OCI-LY7 (cell line): ENCODE results near the gene TMIGD1. TPM values are rescaled to one million over a fixed set of nuclear protein-coding genes. Genes with fewer than 3 reads are reported as not detected.

Source experiments
- BruUV-seq: library from RNA; stranded (reverse); fragments of 400-500 nt; replicated peaks from 2 replicates; lab custom pipeline; 2021; lab: Mats Ljungman, UMichigan
- CTCF ChIA-PET: fragments of 300-600 bp; sonication (Branson Sonifier 250); formaldehyde crosslinking; loops from one replicate; lab custom pipeline; 2022; ENCODE audit warnings: antibody characterized with exemption; ENCODE audit not compliant: unreplicated experiment; lab: Charles Lee
- POLR2A ChIA-PET: fragments of 300-600 bp; sonication (Branson Sonifier 250); formaldehyde crosslinking; loops from one replicate; lab custom pipeline; 2022; ENCODE audit warnings: antibody characterized with exemption; lab: Charles Lee
- DNase-seq: peaks from one replicate; pipeline ENCODE4 v3.0.0-alpha.2; 2015; ENCODE audit warnings: low spot score
- H2AFZ ChIP-seq: fragments of 200-600 bp; sonication (generic), shearing (Covaris generic); 2 replicates; pipeline ENCODE4 v1.6.1; 2014; ENCODE audit warnings: mild to moderate bottlenecking, antibody characterized with exemption, low read length, moderate library complexity
- H3K27ac ChIP-seq: fragments of 200-600 bp; sonication (generic); 2 replicates; pipeline ENCODE4 v1.5.1; 2014; ENCODE audit warnings: mixed run types, low read depth, mild to moderate bottlenecking, moderate library complexity, low read length, inconsistent platforms; ENCODE audit not compliant: poor library complexity, severe bottlenecking
- H3K36me3 ChIP-seq: fragments of 200-600 bp; sonication (generic); 2 replicates; pipeline ENCODE4 v1.6.1; 2014; ENCODE audit warnings: mild to moderate bottlenecking, antibody characterized with exemption, low read length, moderate library complexity, mixed read lengths; ENCODE audit not compliant: insufficient read depth
- H3K4me1 ChIP-seq: fragments of 200-600 bp; sonication (generic); 2 replicates; pipeline ENCODE4 v1.5.1; 2014; ENCODE audit warnings: mild to moderate bottlenecking, low read length; ENCODE audit not compliant: insufficient read depth, poor library complexity, severe bottlenecking
- H3K4me2 ChIP-seq: fragments of 200-600 bp; sonication (generic); 2 replicates; pipeline ENCODE4 v1.6.1; 2014; ENCODE audit warnings: mild to moderate bottlenecking, low read length
- H3K4me3 ChIP-seq: fragments of 200-600 bp; sonication (generic); 2 replicates; pipeline ENCODE4 v1.5.1; 2014; ENCODE audit warnings: mild to moderate bottlenecking, low read depth, low read length; ENCODE audit not compliant: poor library complexity, severe bottlenecking
- H3K79me2 ChIP-seq: fragments of 200-600 bp; sonication (generic); 2 replicates; pipeline ENCODE4 v1.6.1; 2016; ENCODE audit warnings: low read depth, mild to moderate bottlenecking, low read length, moderate library complexity, mixed read lengths; ENCODE audit not compliant: insufficient read depth
- H3K9me2 ChIP-seq: fragments of 200-600 bp; sonication (generic); 2 replicates; pipeline ENCODE4 v1.6.1; 2016; ENCODE audit warnings: mild to moderate bottlenecking, low read length, mixed read lengths; ENCODE audit not compliant: insufficient read depth
- H3K9me3 ChIP-seq: fragments of 200-600 bp; sonication (generic); 2 replicates; pipeline ENCODE4 v1.6.1; 2014; ENCODE audit warnings: mild to moderate bottlenecking, mixed run types, low read length, mixed read lengths
- H4K20me1 ChIP-seq: fragments of 200-600 bp; sonication (generic); 2 replicates; pipeline ENCODE4 v1.6.1; 2014; ENCODE audit warnings: mild to moderate bottlenecking, antibody characterized with exemption, low read length, moderate library complexity, mixed read lengths; ENCODE audit not compliant: insufficient read depth
- EZH2phosphoT487 ChIP-seq: fragments of 200-600 bp; sonication (generic); IDR thresholded peaks from 2 replicates; pipeline ENCODE4 v1.6.1; 2018; ENCODE audit warnings: low read depth, borderline replicate concordance, mild to moderate bottlenecking, mixed run types, antibody characterized with exemption, low read length, moderate library complexity, mixed read lengths
- intact Hi-C: fragments of 100-400 bp; cut with micrococcal nuclease; formaldehyde crosslinking; loops from one replicate; pipeline ENCODE4 v1.10.0; 2022; ENCODE audit not compliant: unreplicated experiment
- total RNA-seq, 2 experiments: library from RNA; depleted of rRNA in 1 of 2; stranded (reverse); fragments of >200 nt in 1 of 2; shearing (Covaris generic) in 1 of 2; gene quantifications; 2 replicates each; pipeline ENCODE4 v1.2.3, GENCODE V29; 2014 to 2022
- TF ChIP-seq, protein P1 (sequence below): fragments of 200-600 bp; sonication (generic); conservative IDR thresholded peaks from 2 replicates; pipeline ENCODE4 v1.5.1; 2014; ENCODE audit warnings: mild to moderate bottlenecking, antibody characterized with exemption, low read length, moderate library complexity, mixed read lengths

The TMIGD1 gene
- total RNA-seq, 2 experiments from 2014 or later, result not detected

- Histone ChIP-seq H3K4me1 (peaks cover 26% of the 10 kb centered on the region), H3K9me3 (peaks cover 17% of the 10 kb centered on the region; the same call in 1 of the 2 replicates), H3K4me3 (no peak overlapping the region), H3K36me3 (no peaks in the 10 kb centered on the region), H3K9me2 (no peaks in the 10 kb centered on the region), H3K4me2 (no peak overlapping the region), H4K20me1 (no peaks in the 10 kb centered on the region), H2AFZ (no peak overlapping the region), H3K79me2 (no peaks in the 10 kb centered on the region), H3K27ac (no peak overlapping the region)
- no TSS peak for BruUV-seq
- POLR2A ChIA-PET, result interaction anchor here (0.7 kb wide), 1 partner anchor 145 kb away, joined by 3 read pairs; no protein-coding TSS in a partner anchor
- TF ChIP-seq EZH2phosphoT487, result no peak
- TF ChIP-seq, protein P1, sequence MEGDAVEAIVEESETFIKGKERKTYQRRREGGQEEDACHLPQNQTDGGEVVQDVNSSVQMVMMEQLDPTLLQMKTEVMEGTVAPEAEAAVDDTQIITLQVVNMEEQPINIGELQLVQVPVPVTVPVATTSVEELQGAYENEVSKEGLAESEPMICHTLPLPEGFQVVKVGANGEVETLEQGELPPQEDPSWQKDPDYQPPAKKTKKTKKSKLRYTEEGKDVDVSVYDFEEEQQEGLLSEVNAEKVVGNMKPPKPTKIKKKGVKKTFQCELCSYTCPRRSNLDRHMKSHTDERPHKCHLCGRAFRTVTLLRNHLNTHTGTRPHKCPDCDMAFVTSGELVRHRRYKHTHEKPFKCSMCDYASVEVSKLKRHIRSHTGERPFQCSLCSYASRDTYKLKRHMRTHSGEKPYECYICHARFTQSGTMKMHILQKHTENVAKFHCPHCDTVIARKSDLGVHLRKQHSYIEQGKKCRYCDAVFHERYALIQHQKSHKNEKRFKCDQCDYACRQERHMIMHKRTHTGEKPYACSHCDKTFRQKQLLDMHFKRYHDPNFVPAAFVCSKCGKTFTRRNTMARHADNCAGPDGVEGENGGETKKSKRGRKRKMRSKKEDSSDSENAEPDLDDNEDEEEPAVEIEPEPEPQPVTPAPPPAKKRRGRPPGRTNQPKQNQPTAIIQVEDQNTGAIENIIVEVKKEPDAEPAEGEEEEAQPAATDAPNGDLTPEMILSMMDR, result no peak
- DNase-seq, result no peak
- CTCF ChIA-PET, result no interaction called here
- intact Hi-C loops, result no loop called here
These were observed 37.3 kb downstream of the TMIGD1 start for GRCh38 chr17:30296499-30297080.

DNA sequence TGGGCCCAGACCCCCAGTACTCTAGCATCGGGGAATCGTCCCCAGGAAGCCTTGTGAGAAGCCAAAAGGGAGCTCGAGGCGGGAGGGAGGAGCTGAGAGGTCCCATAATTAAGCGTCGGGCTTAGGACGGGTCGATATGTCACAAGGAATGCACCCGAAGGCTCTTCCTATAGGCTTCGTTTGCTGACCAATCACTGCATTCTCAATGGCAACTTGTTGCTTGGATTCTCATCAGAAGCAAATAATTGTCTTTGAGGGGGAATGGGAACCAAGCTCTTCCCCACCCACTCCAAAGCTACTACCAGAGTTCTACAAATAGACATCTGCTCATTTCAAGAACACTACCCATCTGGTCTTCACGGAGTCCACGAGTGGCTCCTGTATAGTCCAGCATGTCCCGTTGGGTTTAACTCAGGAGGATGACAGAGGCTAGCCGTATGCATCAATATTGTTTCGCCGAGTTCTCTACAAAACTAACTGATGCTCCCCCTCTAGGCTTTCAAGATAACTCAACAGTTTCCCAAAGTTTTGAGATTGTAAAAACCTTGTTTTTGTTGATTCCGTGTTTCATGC, 41.5 kb downstream of the TMIGD1 start:
- no peak for TF ChIP-seq EZH2phosphoT487
- TF ChIP-seq, protein P1, result no peak
- intact Hi-C loops, result no loop called here
- H3K4me1 ChIP-seq, result peaks cover 18% of the 10 kb centered on the region
- peak overlapping the region; percentile 94 for H2AFZ ChIP-seq
- TSS peak; percentile 62 for BruUV-seq
- peaks cover 32% of the 10 kb centered on the region for H3K36me3 ChIP-seq
- H3K27ac ChIP-seq, result peak overlapping the region; percentile 34
- H3K4me3 ChIP-seq, result peak overlapping the region; percentile 83
- no peaks in the 10 kb centered on the region for H4K20me1 ChIP-seq
- H3K4me2 ChIP-seq, result peak overlapping the region; percentile 70
- CTCF ChIA-PET, result interaction anchor here (0.9 kb wide), 1 partner anchor 18 kb away, joined by 3 read pairs; no protein-coding TSS in a partner anchor
- peaks cover 3% of the 10 kb centered on the region; the same call in 1 of the 2 replicates for H3K9me3 ChIP-seq
- no peaks in the 10 kb centered on the region for H3K9me2 ChIP-seq
- POLR2A ChIA-PET, result interaction anchor here (0.6 to 2.0 kb wide), 5 partner anchors 10 to 390 kb away, joined by 3 to 8 read pairs (median 3); no protein-coding TSS in a partner anchor
- DNase-seq, result no peak
- peaks cover 27% of the 10 kb centered on the region; the same call in 1 of the 2 replicates for H3K79me2 ChIP-seq
